IMR-90 (cell line): ENCODE data around the gene HSF2. TPM values are rescaled to one million over a fixed set of nuclear protein-coding genes. Genes with fewer than 3 reads are reported as not detected.

Experiments
- ATAC-seq: fragments of 200-7000 bp; cut with Tn5 transposase; 2 replicates; pipeline ENCODE4 v1.9.1; 2020; ENCODE audit warnings: low read depth, mild to moderate bottlenecking, moderate library complexity
- BruUV-seq: library from RNA; stranded (reverse); fragments of 400-500 nt; replicated peaks from 2 replicates; lab custom pipeline; 2021; lab: Mats Ljungman, UMichigan
- CTCF ChIA-PET: fragments of 300-600 bp; formaldehyde crosslinking; extraction: SDS; loops from one replicate; lab custom pipeline; 2021; ENCODE audit warnings: antibody characterized with exemption; lab: Yijun Ruan, JAX
- POLR2A ChIA-PET: fragments of 300-600 bp; sonication (Branson Sonifier 250); formaldehyde crosslinking; loops from one replicate; lab custom pipeline; 2022; ENCODE audit warnings: antibody characterized with exemption; ENCODE audit not compliant: unreplicated experiment; lab: Charles Lee
- DNase-seq: peaks from one replicate; pipeline ENCODE4 v3.0.0; 2013
- H2AFZ ChIP-seq: replicated peaks from 2 replicates; pipeline ENCODE3; 2013; ENCODE audit warnings: low read length, mild to moderate bottlenecking; ENCODE audit not compliant: poor library complexity
- H2AK5ac ChIP-seq: 2 replicates; pipeline ENCODE4 v1.6.1; 2013; ENCODE audit warnings: low read depth, low read length, inconsistent platforms
- H2AK9ac ChIP-seq: replicated peaks from 2 replicates; pipeline ENCODE3; 2013; ENCODE audit warnings: mild to moderate bottlenecking, low read depth, low read length, moderate library complexity; ENCODE audit not compliant: poor library complexity
- H2BK120ac ChIP-seq: 2 replicates; pipeline ENCODE4 v1.6.1; 2013; ENCODE audit warnings: low read depth, low read length, inconsistent platforms
- H2BK15ac ChIP-seq: 3 replicates; pipeline ENCODE4 v1.6.1; 2013; ENCODE audit warnings: low read depth, low read length, inconsistent platforms
- H2BK20ac ChIP-seq: 2 replicates; pipeline ENCODE4 v1.6.1; 2013; ENCODE audit warnings: low read depth, mild to moderate bottlenecking, inconsistent platforms, low read length, moderate library complexity
- H2BK5ac ChIP-seq: 2 replicates; pipeline ENCODE4 v1.6.1; 2013; ENCODE audit warnings: mild to moderate bottlenecking, low read depth, low read length, inconsistent platforms; ENCODE audit not compliant: poor library complexity, severe bottlenecking
- H3K14ac ChIP-seq: replicated peaks from 2 replicates; pipeline ENCODE4 v1.6.1; 2013; ENCODE audit warnings: low read depth, low read length, inconsistent platforms
- H3K18ac ChIP-seq: 2 replicates; pipeline ENCODE4 v1.6.1; 2013; ENCODE audit warnings: low read depth, low read length, control low read depth
- H3K23ac ChIP-seq: 2 replicates; pipeline ENCODE4 v1.6.1; 2013; ENCODE audit warnings: low read depth, low read length, inconsistent platforms
- H3K27ac ChIP-seq: 2 replicates; pipeline ENCODE4 v1.5.1; 2013; ENCODE audit warnings: mild to moderate bottlenecking, control low read depth, low read length; ENCODE audit not compliant: insufficient read depth
- H3K27me3 ChIP-seq: 2 replicates; pipeline ENCODE4 v1.6.1; 2013; ENCODE audit warnings: low read length; ENCODE audit not compliant: control insufficient read depth, insufficient read depth
- H3K36me3 ChIP-seq: 2 replicates; pipeline ENCODE4 v1.6.1; 2013; ENCODE audit warnings: low read length, mixed read lengths; ENCODE audit not compliant: control insufficient read depth, insufficient read depth
- H3K4ac ChIP-seq: 2 replicates; pipeline ENCODE4 v1.6.1; 2013; ENCODE audit warnings: low read depth, low read length, inconsistent platforms
- H3K4me1 ChIP-seq: 2 replicates; pipeline ENCODE4 v1.6.1; 2013; ENCODE audit warnings: low read length, mixed read lengths; ENCODE audit not compliant: control insufficient read depth, insufficient read depth
- H3K4me2 ChIP-seq: 2 replicates; pipeline ENCODE4 v1.6.1; 2013; ENCODE audit warnings: low read depth, mild to moderate bottlenecking, control low read depth, low read length, moderate library complexity
- H3K4me3 ChIP-seq: 2 replicates; pipeline ENCODE4 v1.5.1; 2013; ENCODE audit warnings: low read depth, mild to moderate bottlenecking, control low read depth, low read length, moderate library complexity; ENCODE audit not compliant: insufficient read depth
- H3K56ac ChIP-seq: 2 replicates; pipeline ENCODE4 v1.6.1; 2013; ENCODE audit warnings: low read length, inconsistent platforms; ENCODE audit not compliant: insufficient read depth; ENCODE audit errors: extremely low read depth
- H3K79me1 ChIP-seq, 2 experiments: 2 replicates each; pipeline ENCODE4 v1.6.1; 2013; ENCODE audit warnings: low read length in 2 of 2, inconsistent platforms in 1 of 2, low read depth in 1 of 2
- H3K9ac ChIP-seq: 2 replicates; pipeline ENCODE4 v1.6.1; 2013; ENCODE audit warnings: low read depth, low read length, control low read depth
- H3K9me1 ChIP-seq: 2 replicates; pipeline ENCODE4 v1.6.1; 2013; ENCODE audit warnings: low read length, inconsistent platforms; ENCODE audit not compliant: insufficient read depth
- H3K9me3 ChIP-seq: 2 replicates; pipeline ENCODE4 v1.6.1; 2013; ENCODE audit warnings: low read length; ENCODE audit not compliant: control insufficient read depth, insufficient read depth
- H4K20me1 ChIP-seq: 2 replicates; pipeline ENCODE4 v1.6.1; 2013; ENCODE audit warnings: low read length, inconsistent platforms; ENCODE audit not compliant: insufficient read depth
- H4K5ac ChIP-seq: 2 replicates; pipeline ENCODE4 v1.6.1; 2013; ENCODE audit warnings: mild to moderate bottlenecking, low read depth, low read length, control low read depth
- H4K8ac ChIP-seq, 2 experiments: 2 replicates each; pipeline ENCODE4 v1.6.1; 2013; ENCODE audit warnings: low read depth in 2 of 2, low read length in 2 of 2, control low read depth in 1 of 2, inconsistent platforms in 1 of 2
- H4K91ac ChIP-seq: 2 replicates; pipeline ENCODE4 v1.6.1; 2013; ENCODE audit warnings: low read depth, low read length, inconsistent platforms; ENCODE audit not compliant: insufficient read depth
- BHLHE40 ChIP-seq: fragments of 150-350 bp; IDR thresholded peaks from 2 replicates; pipeline ENCODE4 v1.6.1; 2016; ENCODE audit warnings: mild to moderate bottlenecking, low read depth, low read length
- CHD1 ChIP-seq: IDR thresholded peaks from 2 replicates; pipeline ENCODE4 v1.6.1; 2012; ENCODE audit warnings: low read depth, low read length, improper control_type of control experiment
- NFE2L2 ChIP-seq: fragments of 150-350 bp; IDR thresholded peaks from 2 replicates; pipeline ENCODE4 v1.6.1; 2016; ENCODE audit warnings: low read depth, mild to moderate bottlenecking, low read length
- WGBS, 2 experiments: methylation state at CpG; one replicate each; pipeline versions ENCODE4 v1.1.5 to v1.1.7; 2013; ENCODE audit warnings: missing lambda C conversion rate in 2 of 2; ENCODE audit not compliant: insufficient read length in 1 of 2; ENCODE audit errors: extremely low coverage in 2 of 2; 5-methylcytosine and 5-hydroxymethylcytosine counted together
- dilution Hi-C: fragments of 300-500 bp; cut with HindIII; formaldehyde crosslinking; loops from one replicate; pipeline ENCODE4 v1.14.3; 2018; ENCODE audit warnings: low sequenced_read_pairs; ENCODE audit not compliant: unreplicated experiment
- in situ Hi-C: fragments of 300-500 bp; cut with MboI; formaldehyde crosslinking; loops from 3 replicates; pipeline ENCODE4 v1.14.3; 2019; ENCODE audit warnings: low sequenced_read_pairs, inconsistent platforms, mixed read lengths
- intact Hi-C: fragments of 100-400 bp; cut with micrococcal nuclease; formaldehyde crosslinking; loops from 2 replicates; pipeline ENCODE4 v1.10.0; 2022
- polyA plus RNA-seq, 3 experiments: library from polyadenylated mRNA; depleted of rRNA; stranded (reverse); fragments of >200 nt; gene quantifications; 2 replicates each; pipeline ENCODE4 v1.2.3, GENCODE V29; 2012; ENCODE audit warnings: low replicate concordance in 1 of 3
- total RNA-seq: library from RNA; depleted of rRNA; stranded (reverse); fragments of >200 nt; gene quantifications from 2 replicates; pipeline ENCODE4 v1.2.3, GENCODE V29; 2012

The HSF2 gene
- total and polyA plus RNA-seq, 2 of the 4 experiments (the other 2 are of a cell fraction), result 17.6 to 28.9 TPM

DNA sequence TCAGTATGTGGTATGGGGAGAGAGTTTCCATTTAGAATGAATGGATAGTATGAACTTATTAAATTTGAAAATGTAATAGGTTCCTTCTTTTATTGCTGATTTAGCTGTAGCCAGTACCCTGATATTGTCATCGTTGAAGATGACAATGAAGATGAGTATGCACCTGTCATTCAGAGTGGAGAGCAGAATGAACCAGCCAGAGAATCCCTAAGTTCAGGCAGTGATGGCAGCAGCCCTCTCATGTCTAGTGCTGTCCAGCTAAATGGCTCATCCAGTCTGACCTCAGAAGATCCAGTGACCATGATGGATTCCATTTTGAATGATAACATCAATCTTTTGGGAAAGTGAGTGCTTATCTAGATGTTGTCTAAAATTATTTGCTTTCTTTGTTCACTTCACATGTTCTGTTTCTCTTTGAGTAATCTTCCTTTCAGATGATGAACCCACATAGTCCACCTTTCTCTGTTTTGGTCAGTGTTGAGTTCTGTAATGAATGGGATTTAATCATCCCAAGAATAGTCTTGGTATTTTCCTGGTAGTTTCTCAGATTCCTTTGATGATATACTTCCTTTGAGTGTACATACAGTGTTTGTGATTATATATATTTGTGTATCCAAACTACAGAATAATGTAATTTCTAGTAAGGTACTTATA, 23.3 kb downstream of the HSF2 start:
- Histone ChIP-seq H2AK9ac (no peak overlapping the region), H4K8ac (no peak overlapping the region), H4K91ac (no peak overlapping the region), H3K4me3 (no peak overlapping the region), H2BK20ac (no peak overlapping the region), H4K5ac (no peak overlapping the region), H3K9ac (no peak overlapping the region), H2AFZ (no peak overlapping the region), H2AK5ac (no peak overlapping the region), H3K36me3 (peaks cover 8% of the 10 kb centered on the region), H2BK15ac (no peak overlapping the region), H4K20me1 (no peaks in the 10 kb centered on the region), H3K27me3 (no peaks in the 10 kb centered on the region), H3K27ac (no peak overlapping the region), H3K23ac (no peak overlapping the region), H3K4me2 (no peak overlapping the region), H3K4ac (no peak overlapping the region), H3K56ac (no peak overlapping the region), H3K79me1 (peaks cover 0 to 3% of the 10 kb centered on the region in 2 experiments; a peak in 1 of 4 replicates), H3K14ac (no peak overlapping the region), H2BK120ac (no peak overlapping the region), H3K9me3 (no peaks in the 10 kb centered on the region), H3K9me1 (no peaks in the 10 kb centered on the region), H2BK5ac (no peak overlapping the region), H3K18ac (no peak overlapping the region), H3K4me1 (0 out of 2 replicates have a peak, but pooled peaks cover 2% of the 10 kb centered on the region)
- DNase-seq (no peak), ATAC-seq (no peak)
- in situ Hi-C loops, result no loop called here
- TF ChIP-seq CHD1 (no peak), NFE2L2 (no peak), BHLHE40 (no peak)
- no CpG with 5 or more reads among the region's 1 CpG for WGBS, 2 experiments
- dilution Hi-C loops, result no loop called here
- ChIA-PET POLR2A (no interaction called here), CTCF (interaction anchor here (0.6 to 1.5 kb wide), 4 partner anchors 10 to 70 kb away, joined by 3 to 4 read pairs (median 3); no protein-coding TSS in a partner anchor)
- intact Hi-C loops, result no loop called here
- no TSS peak for BruUV-seq
